GM18951 (cell line): ENCODE results near the gene ETF1.

Experiments
- POLR2A ChIP-seq: IDR thresholded peaks from 4 replicates; pipeline ENCODE4 v1.6.1; 2011; ENCODE audit warnings: mild to moderate bottlenecking; ENCODE audit not compliant: insufficient read length, insufficient read depth; ENCODE audit errors: extremely low read depth
- in situ Hi-C: fragments of 300-500 bp; cut with MboI; formaldehyde crosslinking; loops from one replicate; pipeline ENCODE4 v1.12.0; 2022; ENCODE audit warnings: low sequenced_read_pairs, mixed read lengths, inconsistent platforms; ENCODE audit not compliant: unreplicated experiment

ETF1 gene

GRCh38 chr5:138470322-138471051, 72.5 kb downstream of the ETF1 start:
- in situ Hi-C loops, result no loop called here
- TF ChIP-seq POLR2A, result no peak

- no peak for TF ChIP-seq POLR2A
- in situ Hi-C loops, result no loop called here
Observed at GRCh38 chr5:138469540-138470321, 73.3 kb downstream of the ETF1 start.

GRCh38 chr5:138468966-138469539, 74.0 kb downstream of the ETF1 start:
- in situ Hi-C loops, result no loop called here
- TF ChIP-seq POLR2A, result no peak

- in situ Hi-C loops, result no loop called here
- TF ChIP-seq POLR2A, result no peak
Observed at GRCh38 chr5:138468133-138468965, 74.7 kb downstream of the ETF1 start.

- in situ Hi-C loops, result no loop called here
- no peak for TF ChIP-seq POLR2A
Observed at GRCh38 chr5:138467711-138468132, 75.3 kb downstream of the ETF1 start.

- TF ChIP-seq POLR2A, result no peak
- in situ Hi-C loops, result no loop called here
Observed at GRCh38 chr5:138466900-138467710, 75.9 kb downstream of the ETF1 start.

- in situ Hi-C loops, result no loop called here
- TF ChIP-seq POLR2A, result no peak
Observed at GRCh38 chr5:138466125-138466899, 76.7 kb downstream of the ETF1 start.

GRCh38 chr5:138465261-138466124, 77.5 kb downstream of the ETF1 start, which contains the start of gene EGR1:
TSS of gene EGR1 (plus strand) at chr5:138465479. CDS start at chr5:138465762, 283 bp downstream.
- in situ Hi-C loops, result no loop called here
- peak; percentile 68 for TF ChIP-seq POLR2A

GRCh38 chr5:138464388-138465260, 78.4 kb downstream of the ETF1 start:
- TF ChIP-seq POLR2A, result peak; percentile 77

GRCh38 chr5:138464008-138464387, 79.0 kb downstream of the ETF1 start:
- TF ChIP-seq POLR2A, result peak; percentile 57
- in situ Hi-C loops, result no loop called here

More at GRCh38 chr5:138464388-138465260, 78.4 kb downstream of the ETF1 start:
- in situ Hi-C loops, result no loop called here
